NCI-H748 treated with DMSO at 0.1 percent for 48 hours (cell line): ENCODE measurements around the gene PODXL2.

ENCODE experiments used
- DNase-seq: peaks from one replicate; lab custom pipeline; 2025; lab: John Stamatoyannopoulos, UW

PODXL2 gene

DNA sequence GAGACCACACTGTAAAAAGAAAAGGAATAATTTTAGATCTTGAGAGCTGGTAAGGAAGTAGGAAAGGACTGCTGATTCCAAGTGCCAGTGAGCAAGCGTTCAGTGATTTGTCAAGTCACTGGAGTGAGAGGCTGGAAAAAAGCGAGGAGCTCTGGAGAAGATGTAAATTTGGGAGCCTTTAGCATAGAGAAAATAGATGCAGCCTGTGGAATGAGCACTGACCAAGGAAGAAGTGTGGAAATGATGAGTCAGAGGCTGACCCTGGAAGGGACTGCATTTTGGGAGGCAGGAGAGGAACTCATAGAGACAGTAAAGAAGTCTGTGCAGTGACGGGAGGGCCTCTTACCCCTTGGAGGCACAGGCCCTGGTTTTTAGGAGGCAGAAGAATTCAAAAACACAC, 26.7 kb downstream of the PODXL2 start:
- no peak for DNase-seq

DNA sequence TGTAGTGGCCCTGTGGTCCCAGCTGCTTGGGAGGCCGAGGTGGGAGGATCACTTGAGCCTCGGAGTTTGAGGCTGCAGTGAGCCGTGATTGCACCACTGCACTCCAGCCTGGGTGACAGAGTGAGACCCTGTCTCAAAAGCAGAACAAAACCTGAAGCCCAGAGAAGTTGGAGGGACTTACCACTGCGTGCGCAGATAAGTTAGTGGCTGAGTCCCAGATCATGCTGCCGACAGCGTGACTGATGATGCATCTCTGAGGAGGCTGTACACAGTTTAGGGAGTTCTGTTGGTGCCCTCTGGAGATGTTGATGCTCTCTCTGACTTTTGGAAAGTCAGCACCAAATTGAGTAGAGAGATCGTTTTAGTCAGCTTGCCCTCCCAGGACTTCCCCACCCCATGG, 27.9 kb downstream of the PODXL2 start:
- no peak for DNase-seq

DNA sequence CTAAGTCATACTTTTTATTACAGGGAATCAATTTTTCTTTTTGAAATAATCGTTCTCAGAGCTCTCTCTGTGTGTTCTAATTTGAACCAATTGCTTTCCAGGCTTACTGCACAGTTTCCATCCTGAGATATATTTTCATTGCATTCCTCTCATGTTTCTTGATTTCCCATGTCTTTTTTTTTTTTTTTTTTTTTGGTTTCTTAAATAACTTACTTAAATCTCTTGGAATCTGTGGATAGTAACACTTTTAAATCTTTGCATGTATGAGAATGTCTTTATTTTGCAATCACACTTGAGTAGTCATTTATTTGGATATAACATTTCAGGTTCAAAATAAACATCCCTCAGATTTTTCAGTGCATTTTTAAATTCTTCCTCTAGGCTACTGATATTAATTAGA, 29.2 kb downstream of the PODXL2 start:
- no peak for DNase-seq

DNA sequence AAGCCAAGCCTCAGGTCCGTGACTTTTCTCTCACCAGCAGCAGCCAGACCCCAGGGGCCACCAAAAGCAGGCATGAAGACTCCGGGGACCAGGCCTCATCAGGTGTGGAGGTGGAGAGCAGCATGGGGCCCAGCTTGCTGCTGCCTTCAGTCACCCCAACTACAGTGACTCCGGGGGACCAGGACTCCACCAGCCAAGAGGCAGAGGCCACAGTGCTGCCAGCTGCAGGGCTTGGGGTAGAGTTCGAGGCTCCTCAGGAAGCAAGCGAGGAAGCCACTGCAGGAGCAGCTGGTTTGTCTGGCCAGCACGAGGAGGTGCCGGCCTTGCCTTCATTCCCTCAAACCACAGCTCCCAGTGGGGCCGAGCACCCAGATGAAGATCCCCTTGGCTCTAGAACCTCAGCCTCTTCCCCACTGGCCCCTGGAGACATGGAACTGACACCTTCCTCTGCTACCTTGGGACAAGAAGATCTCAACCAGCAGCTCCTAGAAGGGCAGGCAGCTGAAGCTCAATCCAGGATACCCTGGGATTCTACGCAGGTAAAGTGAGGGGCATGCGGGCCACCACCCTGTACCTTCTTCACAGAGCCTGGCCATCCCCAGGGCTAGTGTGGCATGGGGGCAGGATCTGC, 31.8 kb downstream of the PODXL2 start:
- no peak for DNase-seq

DNA sequence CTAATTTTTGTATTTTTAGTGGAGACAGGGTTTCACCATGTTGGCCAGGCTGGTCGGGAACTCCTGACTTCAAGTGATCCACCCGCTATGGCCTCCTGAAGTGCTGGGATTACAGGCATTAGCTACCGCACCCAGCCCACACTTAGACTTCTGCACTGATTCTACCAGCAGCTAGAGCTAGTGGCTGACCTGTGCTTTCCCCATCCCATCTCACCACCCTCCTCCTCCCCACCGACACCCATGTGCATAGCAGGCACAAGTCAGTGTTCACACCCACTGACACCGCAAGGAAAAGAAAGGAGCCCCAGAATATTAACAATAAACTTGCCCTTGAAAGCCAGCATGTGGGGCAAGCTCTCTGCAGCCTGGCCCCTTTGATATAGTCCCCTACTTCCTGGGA, 32.6 kb downstream of the PODXL2 start:
- DNase-seq, result no peak

DNA sequence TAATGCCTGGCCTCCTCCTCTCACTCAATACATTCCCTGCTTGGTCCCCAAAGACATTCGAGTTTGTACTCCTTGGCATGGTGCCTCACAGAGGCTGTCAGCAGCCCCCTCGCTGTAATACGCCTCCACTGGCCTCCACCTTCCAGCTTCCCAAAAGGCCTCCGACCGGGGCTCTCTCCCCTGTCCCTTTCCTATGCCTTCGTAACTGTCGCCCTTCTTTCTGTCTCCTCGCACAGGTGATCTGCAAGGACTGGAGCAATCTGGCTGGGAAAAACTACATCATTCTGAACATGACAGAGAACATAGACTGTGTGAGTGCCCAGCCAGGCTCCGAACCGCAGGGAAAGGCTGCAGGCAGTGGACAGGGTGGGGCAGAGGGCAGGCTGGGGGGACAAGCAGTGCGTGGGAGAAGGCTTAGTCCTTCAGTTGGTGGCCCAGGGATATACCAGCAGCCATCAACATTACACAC, 33.0 kb downstream of the PODXL2 start:
- DNase-seq, result no peak

DNA sequence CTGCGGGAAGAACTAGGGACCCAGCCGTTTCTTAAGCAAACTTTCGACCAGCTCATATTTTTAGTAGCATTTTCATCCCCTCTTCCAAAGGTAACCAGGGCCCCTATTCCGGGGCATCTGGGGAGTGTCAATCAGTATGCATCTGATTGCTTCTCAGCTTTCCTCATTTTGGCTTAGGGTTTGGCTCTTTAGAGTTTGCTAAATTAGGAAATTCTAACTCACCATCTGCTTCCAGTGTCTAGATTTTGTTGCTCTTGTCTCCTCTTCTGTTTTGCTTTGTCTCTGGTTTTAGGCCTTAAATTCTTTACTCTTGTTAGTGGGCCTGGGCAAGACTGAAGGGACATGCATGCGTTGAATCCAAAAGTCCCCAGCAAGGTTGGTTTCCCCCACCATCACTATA, 34.2 kb downstream of the PODXL2 start:
- DNase-seq, result no peak

DNA sequence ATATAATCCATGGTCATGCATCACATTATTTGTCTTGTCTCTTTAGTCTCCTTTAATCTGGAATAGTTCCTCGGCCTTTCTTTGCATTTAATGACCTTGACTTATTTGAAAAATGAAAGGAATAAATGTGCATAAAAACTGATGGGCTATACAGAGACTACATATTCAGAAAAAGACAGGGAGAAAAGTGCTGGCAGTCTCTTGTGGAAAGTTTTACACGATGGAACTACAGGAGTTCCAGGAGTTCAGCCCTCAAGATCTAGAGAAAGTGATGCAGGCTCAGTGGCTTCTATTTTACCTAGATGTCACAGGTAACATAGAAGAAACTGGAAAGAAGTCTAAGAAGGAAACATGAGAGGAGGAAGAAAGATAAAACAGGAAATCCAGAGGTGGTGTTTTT, 36.2 kb downstream of the PODXL2 start:
- DNase-seq, result no peak

DNA sequence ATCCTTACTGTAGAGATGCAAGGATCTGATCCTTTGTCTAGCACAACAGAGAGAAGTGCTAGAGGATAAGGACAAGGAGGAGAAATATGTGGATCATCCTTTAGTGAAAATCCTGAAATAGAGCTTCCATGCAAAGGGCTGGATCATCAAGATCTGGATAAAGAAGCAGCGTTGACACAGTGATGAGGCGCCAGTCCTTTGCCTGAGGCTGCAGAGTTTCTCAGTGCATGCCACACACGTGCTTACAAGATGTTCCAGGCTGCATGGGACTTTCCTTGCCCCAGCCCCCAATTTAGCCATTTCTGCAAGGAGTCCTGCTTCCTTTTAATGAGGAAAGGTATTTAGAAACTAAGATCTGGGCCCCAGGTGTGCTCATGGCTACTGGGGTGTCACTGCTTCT, 36.6 kb downstream of the PODXL2 start:
- DNase-seq, result no peak

DNA sequence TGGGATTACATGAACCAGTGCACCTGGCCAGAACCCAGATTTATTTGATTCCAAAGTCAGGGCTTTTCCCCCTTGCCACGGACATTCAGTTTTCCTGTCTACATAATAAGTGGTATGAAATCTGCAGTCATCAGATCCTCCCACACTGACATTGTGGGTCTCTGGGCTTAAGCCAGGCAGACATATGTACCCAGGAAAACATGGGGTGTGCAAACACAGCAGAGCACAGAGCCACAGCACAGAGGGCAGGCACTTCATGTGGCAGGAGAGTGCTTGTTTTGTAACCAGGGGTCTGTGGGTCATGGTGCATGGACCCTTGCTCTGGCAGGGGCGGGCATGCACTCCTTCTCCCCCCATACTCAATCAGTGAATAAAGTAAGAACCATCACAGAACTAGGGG, 37.7 kb downstream of the PODXL2 start:
- no peak for DNase-seq

DNA sequence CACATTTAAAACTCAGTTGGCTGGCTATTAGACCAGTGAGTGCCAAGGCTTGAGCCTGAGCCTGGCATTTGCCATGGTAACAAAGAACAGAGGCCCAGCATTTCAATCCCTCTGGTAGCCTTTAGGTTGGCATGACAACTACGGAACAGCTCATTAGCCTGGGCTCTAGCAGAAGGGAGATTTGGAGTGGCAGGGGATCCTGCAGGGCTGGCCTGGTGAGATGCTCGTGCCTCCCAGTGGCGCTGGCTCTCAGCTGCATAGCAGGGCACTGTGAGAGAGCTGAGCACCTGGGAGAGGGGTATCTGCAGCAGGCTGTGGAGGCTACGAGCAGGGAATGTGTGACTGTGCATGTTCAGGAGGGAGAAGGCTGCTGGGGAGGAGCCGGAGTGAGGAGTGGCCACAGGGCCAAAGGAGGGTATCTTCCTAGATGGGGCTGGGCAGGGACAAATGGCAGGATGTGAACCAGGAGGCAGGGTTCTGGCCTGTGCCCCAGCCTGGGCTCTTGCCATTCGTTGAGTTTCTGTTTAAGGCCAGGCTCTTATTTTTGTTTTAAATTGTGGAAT, 38.2 kb downstream of the PODXL2 start:
- no peak for DNase-seq

DNA sequence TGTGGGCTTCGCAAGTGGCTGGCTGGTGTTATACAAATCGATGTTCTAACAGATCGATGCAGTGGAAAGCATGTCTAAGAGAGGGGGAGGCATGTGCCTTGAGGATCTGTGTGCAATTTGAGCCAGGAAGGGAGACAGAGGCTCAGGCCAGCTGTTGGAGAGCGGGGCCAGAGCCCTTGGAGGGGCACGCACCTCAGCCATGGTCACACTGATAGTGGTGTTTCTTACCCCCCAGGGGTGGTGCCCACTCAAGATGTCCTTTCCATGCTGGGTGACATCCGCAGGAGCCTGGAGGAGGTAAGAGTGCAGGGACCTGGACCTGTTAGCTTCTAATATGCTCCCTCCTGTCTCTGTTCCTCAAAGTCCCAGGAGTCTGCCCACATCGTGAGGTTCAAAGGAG, 39.9 kb downstream of the PODXL2 start:
- DNase-seq, result no peak

DNA sequence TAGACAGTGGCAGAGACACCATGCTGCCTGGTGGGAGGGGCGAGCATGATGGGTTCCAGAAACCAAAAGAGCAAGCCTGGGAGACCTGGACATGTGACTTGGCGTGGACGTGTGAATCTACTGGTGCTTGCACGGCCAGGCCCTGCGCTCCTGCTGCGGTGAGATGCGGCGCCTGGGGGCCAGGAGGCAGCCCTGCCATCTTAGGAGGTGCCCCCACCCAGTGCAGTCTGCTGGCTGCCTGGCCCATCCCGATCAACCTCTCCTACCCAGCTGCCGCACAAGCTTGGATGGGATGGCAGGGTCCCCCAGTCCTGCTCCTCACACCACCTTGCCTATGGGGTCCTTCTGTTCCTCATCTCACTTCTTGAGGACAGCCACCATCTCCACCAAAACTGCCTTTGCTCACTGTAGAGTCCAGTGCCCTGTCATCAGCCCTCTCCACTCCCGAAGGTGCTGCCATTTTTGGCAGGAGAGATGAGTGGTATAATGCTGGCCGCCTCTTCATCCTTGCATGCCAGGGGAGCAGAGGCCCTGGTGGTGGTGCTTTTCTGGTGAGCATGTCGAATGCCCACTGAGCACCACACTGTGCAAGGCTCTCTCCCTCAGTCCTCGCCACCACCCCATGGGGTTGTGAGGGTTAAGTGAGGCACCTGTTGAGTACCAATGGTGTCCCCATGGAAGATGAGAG, 40.7 kb downstream of the PODXL2 start:
- no peak for DNase-seq

DNA sequence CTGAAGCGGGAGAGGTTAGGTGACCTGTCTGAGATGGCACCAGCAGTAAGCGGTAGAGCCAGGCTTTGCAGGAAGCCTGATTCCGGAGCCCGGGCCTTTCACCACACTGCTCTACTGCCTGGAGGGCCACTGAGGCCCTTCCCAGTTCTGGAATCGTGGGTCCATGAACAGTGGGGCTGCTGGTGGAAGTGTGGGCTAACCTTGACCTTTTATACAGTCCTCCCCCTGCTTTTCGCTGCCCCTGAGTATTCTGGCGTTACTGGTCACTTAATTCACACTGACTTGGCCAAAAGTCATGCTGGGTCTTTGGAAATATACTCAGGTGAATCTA, 41.2 kb downstream of the PODXL2 start:
- no peak for DNase-seq

DNA sequence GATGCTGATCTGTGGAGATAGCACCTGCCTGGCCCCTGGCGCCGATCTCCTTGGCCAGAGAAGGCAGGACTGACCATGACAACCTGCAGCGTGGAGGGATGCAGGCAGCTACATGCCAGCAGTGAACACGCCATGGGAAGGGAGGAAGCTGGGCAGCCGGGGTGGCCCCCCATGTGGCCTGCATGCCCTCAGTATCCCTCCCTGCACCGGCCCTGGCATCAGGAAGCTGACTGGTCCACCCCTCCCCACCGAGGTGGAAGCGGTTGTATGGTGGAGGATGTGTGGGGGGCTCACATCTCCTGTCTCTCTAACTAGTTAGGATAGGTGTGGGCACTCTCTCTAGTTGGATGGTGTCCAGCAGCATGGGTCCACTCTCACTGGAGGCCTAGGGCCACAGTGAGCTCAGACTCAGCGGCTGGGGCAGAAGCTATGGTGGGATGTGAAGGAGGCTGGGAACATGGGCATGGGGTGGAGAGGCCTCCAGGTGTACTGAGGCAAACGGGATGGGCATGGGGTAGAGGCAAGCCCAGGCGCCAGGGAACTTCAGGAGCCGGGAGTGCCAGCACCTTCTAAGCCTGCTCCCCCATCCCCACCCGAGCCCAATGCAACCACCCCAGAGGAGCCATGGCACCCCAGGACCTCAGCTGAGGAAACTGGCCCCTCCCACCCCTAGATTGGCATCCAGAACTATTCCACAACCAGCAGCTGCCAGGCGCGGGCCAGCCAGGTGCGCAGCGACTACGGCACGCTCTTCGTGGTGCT, 42.0 kb downstream of the PODXL2 start:
- DNase-seq, result no peak

DNA sequence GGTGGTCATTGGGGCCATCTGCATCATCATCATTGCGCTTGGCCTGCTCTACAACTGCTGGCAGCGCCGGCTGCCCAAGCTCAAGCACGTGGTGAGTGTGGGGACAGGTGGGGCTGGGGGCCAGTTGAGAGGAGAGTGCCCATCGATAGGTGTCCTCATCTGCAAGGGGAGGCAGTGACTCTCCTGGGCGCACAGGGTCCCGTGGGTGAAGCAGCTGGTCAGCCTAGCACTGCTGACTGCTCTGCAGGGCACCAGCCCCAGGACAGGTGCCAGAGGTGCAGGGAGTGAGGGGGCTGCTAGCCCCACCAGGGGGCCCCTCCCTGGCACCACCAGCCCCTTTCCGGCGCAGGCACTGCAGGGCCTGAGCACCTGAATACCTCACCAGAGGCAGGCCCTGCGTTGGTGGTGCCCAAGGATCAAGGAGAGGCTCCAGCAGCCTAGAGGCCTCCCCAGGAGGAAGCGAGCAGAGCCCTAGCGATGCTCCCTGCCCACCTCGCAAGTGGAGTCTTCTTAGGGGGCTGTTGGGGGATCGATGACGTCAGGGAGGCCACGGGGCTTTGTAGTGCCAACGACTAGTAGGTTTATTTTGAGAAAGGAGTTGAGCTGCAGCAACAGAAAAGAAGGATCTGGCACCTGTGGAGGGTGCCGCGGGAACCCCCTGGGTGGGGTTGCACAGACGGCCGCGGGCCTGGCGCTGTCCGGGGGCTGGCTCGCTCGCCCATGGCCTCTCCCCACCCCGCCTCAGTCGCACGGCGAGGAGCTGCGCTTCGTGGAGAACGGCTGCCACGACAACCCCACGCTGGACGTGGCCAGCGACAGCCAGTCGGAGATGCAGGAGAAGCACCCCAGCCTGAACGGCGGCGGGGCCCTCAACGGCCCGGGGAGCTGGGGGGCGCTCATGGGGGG, 42.8 kb downstream of the PODXL2 start:
- DNase-seq, result no peak

DNA sequence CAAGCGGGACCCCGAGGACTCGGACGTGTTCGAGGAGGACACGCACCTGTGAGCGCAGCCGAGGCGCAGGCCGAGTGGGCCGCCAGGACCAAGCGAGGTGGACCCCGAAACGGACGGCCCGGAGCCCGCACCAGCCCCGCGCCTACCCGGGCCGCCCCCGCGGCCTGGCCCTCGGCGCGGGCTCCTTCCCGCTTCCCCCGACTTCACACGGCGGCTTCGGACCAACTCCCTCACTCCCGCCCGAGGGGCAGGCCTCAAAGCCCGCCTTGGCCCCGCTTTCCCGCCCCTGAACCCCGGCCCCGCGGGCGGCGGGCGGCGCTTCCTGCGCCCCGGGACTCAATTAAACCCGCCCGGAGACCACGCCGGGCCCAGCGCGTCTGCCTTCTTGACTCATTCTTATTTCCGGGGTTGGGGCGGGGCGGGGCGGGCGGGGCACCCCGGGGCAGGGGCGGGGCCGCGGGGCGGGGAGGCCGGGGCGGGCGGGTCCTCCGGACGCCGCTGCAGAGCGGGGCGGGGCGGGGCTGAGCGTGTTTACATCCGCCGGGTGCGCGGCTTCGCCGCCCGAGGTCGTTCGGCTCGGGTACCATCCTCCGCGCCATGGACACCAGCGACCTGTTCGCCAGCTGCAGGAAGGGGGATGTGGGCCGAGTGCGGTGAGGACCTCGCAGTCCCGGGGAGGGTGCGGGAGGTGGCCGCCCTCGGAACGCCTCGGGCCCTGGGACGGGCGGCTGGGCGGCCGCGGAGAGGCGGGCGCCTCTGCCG, 43.6 kb downstream of the PODXL2 start, which contains the start of gene ABTB1:
TSS of gene ABTB1 (plus strand) at position 524 of the 762 bp plus-strand sequence. CDS start at position 598, 74 bp downstream.
- peak; percentile 35 for DNase-seq

DNA sequence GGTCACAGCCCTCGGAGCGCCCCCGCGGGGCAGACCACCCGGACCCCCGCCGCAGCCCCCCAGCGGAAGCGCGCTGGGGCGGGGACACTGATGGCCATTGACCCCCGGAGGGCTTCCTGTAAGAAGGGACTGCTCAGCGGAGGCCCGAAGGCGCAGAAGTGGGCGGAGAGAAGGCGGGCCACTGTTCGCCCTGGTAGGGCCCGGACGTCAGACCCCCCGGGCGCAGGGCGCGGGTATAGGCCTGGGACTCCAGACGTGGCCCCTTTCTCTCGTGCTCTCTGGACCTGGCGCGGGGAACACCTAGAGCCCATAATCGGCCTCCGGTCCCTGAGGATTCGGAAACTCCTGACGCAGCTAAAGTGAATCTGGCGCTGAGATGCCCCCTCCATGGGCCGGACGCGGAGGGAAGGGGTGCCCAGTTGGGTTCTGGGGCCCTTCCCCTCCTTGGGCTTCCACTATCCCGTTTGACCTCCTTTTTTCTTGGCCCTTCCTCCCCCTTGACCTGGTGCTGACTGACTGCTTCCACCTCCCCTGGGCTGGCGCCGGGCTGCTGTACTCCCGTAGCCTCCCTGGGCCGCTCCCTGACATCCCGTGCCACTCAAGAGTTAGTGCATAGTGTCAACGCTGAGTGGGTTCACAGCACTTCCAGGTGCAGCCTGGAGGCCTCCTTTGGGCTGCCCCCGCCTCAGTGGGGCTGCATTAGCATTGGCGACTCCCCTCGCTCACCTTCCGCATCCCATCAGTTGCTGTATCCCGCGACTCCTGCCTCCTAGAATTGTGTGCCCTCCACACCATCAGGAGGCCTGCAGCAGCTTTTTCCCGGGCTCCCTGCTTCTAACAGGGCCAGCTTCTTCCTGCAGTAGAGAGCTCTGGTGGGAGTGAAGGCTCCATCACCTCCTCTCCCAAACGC, 44.5 kb downstream of the PODXL2 start:
- no peak for DNase-seq

DNA sequence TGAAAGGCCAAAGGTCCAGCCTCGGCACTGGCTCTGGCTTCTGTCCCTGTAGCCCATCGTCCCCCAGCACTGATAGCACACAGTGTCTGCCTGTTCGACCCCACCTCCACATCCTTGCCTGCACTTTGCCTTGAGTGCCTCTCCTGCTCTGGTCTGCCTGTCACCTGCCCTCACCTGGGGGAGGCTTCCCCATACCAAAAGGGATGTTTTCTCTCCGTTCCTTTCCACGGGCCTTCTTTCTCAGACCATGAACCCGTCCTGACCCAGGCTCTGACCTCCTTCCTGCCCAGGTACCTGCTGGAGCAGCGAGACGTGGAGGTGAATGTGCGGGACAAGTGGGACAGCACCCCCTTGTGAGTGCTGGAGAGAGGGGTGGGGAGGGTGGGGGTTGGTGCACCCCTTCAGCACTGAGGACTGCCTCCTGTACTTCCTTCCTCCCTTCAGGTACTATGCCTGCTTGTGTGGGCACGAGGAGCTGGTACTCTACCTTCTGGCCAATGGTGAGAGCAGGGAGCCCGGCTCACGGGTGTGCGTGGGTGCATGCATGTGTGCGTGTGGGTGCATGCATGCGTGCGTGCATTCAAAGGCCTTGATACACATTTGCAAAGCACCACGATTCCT, 45.2 kb downstream of the PODXL2 start:
- no peak for DNase-seq

DNA sequence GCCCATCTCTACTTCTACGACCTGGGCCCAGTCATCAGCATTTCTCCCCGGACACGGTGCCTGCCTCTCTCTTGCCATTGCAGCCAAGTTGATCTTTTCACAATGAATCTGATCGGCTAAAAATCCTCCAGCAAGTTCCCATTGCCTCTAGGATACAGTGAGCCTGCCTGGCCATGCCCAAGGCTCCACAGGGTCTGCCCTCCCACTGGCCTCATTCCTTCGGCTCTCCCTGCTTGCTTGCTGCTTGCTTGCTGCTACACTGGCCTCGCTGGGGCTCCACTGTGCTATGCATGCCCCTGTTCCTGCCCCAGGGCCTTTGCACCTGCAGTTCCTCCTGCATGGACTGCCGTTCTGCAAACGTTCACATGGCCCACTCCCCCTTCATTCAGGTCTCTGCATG, 45.8 kb downstream of the PODXL2 start:
- no peak for DNase-seq
